Femur (tissue), 1 donor: ENCODE results near the gene POPDC2.

Source experiments
- DNase-seq: peaks from one replicate; pipeline ENCODE4 v3.0.0-alpha.2; 2017

Gene POPDC2

DNA sequence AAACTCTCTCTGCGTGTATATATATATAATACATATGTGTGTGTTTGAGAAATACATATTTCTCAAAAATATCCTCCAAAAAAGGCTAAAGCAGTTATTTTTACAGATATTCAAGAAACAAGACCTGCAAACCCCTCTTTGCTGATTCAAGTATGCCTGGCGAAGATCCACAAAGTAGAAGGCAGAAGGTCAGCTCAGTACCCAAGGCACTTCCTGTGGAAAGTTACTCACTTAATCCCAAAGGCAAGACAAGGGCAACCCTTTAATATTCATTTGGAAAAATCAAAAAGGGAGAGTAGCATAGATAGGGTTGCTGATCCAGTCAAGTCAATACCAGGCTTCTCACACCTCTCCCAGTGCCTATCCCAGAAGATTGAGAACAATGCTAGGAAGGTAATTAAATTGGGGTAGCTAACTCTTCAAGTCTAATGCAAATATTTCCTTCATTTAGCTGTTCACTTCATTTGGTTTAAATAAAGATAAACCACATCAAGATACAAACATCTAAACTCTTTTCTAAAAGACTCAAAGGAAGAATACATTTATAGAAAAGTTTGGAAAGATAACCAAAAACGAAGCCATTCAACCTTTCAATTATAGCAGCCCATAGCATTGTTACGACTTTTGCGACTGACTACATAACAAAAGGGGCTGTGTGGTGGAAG, 9.6 kb upstream of the POPDC2 start:
- DNase-seq, result no peak

- DNase-seq, result no peak
Measured at GRCh38 chr3:119665954-119666559, 5.7 kb upstream of the POPDC2 start.

- no peak for DNase-seq
Measured at GRCh38 chr3:119664850-119665379, 4.5 kb upstream of the POPDC2 start.

DNA sequence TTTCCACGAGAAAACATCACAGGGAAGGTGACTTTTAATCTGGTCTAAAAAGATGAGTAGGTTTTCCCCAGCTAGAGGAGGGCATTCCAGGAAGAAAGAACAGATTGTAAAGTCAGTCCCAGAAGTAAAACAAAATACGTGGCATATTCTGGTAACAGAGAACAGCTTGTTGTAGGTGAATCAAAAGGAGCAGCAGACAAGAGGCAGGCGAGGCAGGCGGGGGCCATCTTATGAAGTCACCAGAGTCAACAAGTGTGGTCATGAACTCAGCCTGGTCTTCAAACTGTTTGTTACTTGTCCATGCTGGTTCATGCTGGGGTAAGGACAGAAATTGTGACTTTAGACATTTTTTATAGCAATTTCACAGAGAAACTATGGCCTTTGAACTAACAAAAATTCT, 4.0 kb upstream of the POPDC2 start:
- no peak for DNase-seq

GRCh38 chr3:119663885-119664284, 3.5 kb upstream of the POPDC2 start:
- no peak for DNase-seq

DNA sequence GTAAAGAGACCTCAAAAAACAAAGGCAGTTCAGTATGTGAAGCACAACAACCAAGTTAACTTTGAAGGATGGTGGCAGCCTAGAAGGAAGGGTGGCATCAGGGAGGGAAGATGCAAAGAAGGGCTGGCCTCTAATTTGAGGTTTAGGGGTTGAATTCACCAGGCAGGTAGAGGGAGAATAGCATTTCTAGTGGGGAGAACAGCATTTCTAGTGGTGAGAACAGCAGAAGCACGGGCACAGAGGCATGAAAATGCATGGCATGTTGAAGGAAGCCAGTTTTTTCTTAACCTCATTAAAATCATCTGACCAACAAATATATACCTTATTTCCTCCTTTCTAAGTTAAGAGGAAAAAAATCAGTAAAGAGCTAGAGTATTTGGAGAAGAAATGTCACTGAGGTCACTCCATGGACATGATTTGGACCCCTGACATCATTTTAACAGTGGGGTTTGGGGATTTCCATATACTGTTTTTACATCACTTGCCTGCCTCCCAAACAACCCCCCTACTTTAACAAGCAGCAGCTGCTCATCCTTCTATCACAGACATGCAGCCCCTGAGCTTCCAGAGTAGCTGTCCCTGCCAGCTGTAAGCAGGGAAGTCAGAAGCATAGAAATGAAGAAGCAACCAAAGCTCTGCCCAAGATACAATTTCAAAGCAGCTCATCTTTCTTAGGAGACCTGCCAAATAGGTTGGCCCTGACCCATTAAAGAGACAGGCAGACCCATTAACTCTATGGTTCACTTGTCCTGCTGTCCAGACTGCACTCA, 2.4 kb upstream of the POPDC2 start:
- peak; percentile 63 for DNase-seq

DNA sequence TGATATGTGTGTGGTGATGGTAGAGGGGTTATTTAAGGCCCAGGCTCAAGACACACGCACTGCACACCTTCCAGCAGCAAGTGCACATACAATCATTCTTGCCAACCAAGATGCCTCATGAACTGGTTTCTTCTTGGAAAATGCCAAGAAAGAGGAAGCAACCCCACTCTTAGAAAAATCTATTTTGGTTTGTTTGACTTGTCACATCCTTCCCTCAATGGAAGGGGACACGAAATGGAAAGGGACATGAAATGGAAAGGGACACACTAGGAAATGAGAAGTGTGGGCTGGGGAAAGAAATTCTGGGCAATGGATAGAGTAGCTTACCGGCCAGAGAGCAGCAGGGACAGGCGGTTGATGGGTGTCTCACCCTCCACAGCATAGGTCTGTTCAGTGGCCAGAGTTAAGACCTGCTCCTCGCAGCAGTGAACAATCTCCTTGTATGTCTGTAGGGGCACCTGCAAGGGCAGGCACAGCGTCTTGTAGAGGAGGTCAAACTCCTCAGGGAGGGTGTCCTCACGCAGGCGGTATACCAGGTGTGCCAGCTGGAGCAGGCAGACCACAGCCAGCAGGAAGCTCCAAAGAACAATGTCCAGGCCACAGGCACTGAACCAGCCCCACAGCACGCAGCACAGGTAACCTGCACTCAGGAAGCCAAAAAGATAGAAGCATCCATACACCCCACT, 640 bp downstream of the POPDC2 start:
- DNase-seq, result no peak

DNA sequence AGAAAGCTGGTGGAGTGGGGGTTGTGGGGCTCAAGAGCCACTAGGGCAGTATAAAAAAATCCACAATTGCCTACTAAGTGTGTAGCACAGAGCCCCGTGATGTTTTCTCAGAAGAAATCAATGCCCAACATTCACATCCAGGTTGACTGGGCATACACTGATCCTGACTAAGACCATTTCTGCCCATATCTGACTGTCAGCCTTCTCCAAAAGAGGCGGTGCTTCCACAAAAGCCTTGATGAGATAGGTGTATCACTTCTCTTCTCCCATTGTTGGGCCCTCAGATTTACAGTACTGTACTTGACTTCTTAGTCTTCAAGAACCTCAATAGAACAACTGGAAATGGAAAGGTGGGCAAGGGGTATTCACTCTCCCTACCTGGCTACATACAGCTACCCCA, 1.4 kb downstream of the POPDC2 start:
- no peak for DNase-seq

DNA sequence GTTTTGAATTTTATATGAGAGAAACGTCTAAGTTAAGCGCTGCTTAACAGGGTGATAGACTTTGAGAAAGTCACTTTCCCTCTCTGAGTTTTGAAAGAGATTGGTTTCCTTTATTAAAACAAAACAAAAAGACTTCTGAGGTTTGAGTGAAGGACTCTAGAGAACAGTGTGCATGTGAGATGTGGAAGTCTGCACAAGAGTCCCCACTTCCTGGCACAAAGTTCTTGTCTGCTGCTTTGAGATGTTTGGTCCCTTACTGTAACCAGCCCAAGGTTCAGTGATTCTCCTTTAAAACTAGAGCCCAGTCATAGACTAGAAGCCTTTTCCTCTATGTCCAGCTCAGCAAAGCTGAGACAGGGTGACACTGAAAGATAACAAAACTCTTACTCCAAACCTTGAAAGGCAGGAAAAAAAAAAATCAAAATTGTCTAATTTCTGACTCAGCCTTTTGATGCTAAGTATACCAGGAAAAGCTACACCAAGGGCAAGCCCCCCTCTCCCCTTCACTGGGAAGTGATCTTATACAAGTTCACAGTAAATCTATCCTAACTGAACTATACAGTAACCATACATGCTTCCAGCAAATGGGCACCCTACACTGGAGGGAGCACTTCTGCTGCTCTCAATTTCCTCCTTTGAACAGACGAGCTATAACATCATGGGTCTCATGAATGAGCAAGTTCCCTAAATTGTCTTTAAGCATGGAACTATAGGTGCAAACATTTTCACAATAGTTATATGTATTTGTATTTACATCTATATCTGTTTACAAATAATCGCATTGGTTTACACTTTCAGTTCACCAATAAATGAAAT, 2.3 kb downstream of the POPDC2 start:
- no peak for DNase-seq

DNA sequence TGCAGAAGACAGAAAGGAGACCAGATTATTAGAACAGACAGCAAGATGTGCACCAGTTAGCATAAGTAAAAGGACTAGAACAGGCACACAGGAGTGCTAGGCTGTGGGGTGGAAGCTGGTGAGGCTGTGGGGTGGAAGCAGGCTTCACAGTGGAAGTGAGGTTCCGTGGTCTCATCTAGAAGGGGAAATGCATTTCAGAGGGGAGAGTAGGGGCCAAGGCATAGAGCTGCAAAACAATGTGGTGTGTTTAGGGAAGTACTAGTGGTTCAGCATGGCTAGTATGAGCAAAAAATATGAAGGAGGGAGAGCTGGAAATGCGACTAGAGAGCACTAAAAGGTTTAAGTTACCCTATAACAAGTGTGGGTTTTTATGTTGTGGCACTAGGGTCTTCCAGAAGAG, 6.5 kb downstream of the POPDC2 start:
- no peak for DNase-seq

- peak; percentile 67 for DNase-seq
Measured at GRCh38 chr3:119652306-119653033, 7.9 kb downstream of the POPDC2 start.

- no peak for DNase-seq
Measured at GRCh38 chr3:119649761-119650160, 10.6 kb downstream of the POPDC2 start.

- no peak for DNase-seq
Measured at GRCh38 chr3:119647843-119648575, 12.4 kb downstream of the POPDC2 start.

DNA sequence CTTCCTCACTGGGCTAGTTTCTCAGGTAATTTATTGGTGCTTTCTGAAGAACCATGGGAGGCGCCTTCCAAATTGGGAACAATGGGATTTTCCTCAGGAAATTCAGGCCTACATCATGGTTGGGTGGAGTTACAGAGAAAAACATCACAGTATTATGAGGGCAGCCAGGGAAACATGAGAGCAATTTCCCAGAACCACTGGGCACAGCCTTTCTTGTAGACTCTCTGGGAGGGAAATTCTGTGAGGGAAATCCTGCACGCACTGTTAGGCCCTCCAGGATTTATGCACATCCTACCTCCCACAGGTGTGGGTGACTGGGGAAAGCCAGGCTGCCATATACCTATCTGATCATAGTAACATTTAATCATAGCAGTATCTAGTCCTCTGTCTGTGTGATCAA, 13.2 kb downstream of the POPDC2 start:
- DNase-seq, result no peak

DNA sequence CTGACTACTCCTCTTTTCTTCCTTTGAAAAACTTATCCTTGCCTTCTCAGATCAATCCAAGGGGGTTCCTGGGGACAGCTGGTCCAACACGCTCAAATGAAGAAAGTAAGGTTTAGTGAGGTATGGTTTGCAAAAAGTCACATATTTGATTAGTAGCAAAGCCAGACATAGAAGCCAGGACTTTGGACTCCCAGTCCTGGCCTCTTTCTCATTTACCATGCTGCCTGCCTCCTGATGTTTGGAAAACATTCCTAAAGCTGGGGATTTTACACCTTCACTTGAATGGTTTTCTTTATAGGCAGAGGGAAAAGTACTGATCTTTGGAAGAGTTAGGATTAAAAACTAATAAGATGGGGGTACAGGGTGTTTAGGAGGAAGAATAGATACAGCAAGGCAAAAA, 14.6 kb downstream of the POPDC2 start:
- DNase-seq, result no peak

DNA sequence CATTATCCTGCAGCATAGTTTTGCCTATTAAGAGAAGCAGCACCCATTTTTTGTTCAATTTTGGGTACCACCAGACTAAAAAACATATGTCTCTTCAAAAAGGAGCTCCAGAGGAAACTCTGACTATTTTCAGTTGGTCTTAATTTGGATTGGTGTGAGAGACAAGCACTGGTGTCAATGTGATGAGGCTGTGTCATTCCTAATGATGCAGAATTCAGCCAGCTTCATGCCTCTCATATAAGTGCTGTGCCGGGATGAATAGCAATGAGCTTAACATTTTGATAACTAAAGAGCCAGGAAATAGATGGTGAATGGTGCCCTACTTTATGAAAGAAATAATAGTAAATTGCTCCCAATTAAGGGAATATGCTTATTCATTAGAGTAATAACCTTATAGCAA, 15.9 kb downstream of the POPDC2 start:
- no peak for DNase-seq

DNA sequence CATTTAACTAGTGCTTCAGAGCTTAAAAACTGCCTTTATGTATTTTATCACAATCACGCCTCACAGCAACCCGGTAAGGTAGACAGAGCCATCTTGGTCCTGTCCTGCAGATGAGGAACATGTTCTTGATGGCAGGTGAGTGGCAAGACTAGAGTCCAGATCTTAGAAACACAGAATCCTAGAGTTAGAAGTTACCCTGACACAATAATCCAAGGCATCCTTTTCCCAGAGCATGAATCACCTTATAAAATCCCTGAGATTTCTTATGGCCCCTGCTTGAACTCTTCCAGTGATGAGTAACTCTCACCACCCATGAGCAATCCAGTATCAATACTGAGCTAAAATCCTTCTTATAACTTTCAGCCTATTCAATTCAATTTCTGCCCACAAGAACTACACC, 16.9 kb downstream of the POPDC2 start:
- DNase-seq, result no peak

DNA sequence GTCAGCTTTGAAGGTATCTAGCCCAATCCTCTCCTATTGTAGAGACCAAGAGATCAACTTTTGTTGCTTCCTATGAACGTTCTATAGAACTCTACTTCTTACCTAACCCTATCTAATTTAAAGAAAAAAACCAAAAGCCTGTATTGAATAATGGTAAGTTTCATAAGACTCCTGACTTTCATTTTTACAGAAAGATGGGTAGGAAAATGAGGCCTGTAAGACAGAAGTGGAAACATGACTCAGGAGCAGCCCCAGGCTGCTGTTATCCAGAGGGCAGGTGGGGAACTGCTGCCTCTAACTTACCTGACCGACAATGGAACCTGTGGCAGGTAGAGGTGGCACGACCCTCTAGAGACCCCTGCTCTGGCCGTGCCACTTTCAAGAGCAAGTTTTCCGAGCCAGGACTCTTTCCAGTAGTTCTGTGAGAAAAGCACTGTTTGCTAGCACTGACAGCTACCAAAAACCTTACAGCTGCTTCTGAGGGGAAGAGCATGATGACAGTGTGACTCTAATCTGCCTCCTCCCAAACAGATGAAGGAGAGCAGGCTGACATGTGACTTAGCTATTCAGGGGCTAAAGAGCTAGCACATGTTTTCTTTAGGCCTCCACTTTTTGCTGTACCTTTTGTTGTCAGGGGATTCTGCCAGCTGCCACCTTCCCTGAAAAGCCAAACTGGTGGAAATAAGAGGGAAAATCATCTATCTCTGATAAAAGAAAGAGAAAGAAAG, 17.5 kb downstream of the POPDC2 start:
- no peak for DNase-seq

- DNase-seq, result no peak
Measured at GRCh38 chr3:119641416-119641815, 19.0 kb downstream of the POPDC2 start.
